Lower lobe of right lung (tissue), 2 donors: ENCODE data around the gene FAM13B. TPM values are rescaled to one million over a fixed set of nuclear protein-coding genes. Genes with fewer than 3 reads are reported as not detected.
"Not testable (repeated sequence)": the region's sequence is repeated elsewhere in the genome, so short reads cannot be mapped to it uniquely, and the experiment has no call there.

Source experiments
- ATAC-seq, 2 donors: fragments of 200-7000 bp; cut with Tn5 transposase; one replicate each; pipeline ENCODE4 v1.9.1; 2020 to 2022; ENCODE audit warnings: mild to moderate bottlenecking in 2 of 2, moderate library complexity in 2 of 2
- DNase-seq: peaks from one replicate; pipeline ENCODE4 v3.0.0-alpha.2; 2020
- H3K27ac ChIP-seq: fragments of 200-600 bp; one replicate; pipeline ENCODE4 v1.8.0; 2022
- H3K27me3 ChIP-seq: fragments of 200-600 bp; one replicate; pipeline ENCODE4 v1.8.0; 2022; ENCODE audit warnings: low read depth
- H3K36me3 ChIP-seq: fragments of 200-600 bp; one replicate; pipeline ENCODE4 v1.8.0; 2022; ENCODE audit warnings: mild to moderate bottlenecking
- H3K4me1 ChIP-seq: fragments of 200-600 bp; one replicate; pipeline ENCODE4 v1.8.0; 2022
- H3K4me3 ChIP-seq: fragments of 200-600 bp; one replicate; pipeline ENCODE4 v1.8.0; 2022; ENCODE audit warnings: mild to moderate bottlenecking
- H3K9me3 ChIP-seq: fragments of 200-600 bp; one replicate; pipeline ENCODE4 v1.8.0; 2022
- CTCF ChIP-seq: fragments of 200-600 bp; IDR thresholded peaks from one replicate; pipeline ENCODE4 v1.8.0; 2022; ENCODE audit warnings: antibody characterized with exemption, mild to moderate bottlenecking
- intact Hi-C: fragments of 100-400 bp; cut with DNase I; formaldehyde crosslinking; loops from one replicate; pipeline ENCODE4 v1.11.0; 2022
- total RNA-seq: library from RNA; stranded (reverse); fragmentation: NEBNext Ultra II Directional; extraction: Animal tissue kit (Norgen Biotek cat#: 25700); gene quantifications from one replicate; pipeline ENCODE4 v1.2.1, GENCODE V29; 2021
- donor health status: DM: no; HTN: yes; CAD: no; lungs with severe emphysema.

FAM13B gene
- total RNA-seq, 1 donor from 2014 or later: 42.9 TPM

GRCh38 chr5:137994556-137994955 is 38.3 kb downstream of the FAM13B start:
- no peak overlapping the region for H3K27ac ChIP-seq
- H3K27me3 ChIP-seq: no peaks in the 10 kb centered on the region
- peaks cover 5% of the 10 kb centered on the region for H3K36me3 ChIP-seq
- intact Hi-C loops: no loop called here
- DNase-seq (no peak), ATAC-seq (no peak)
- H3K9me3 ChIP-seq: no peaks in the 10 kb centered on the region
- peaks cover 18% of the 10 kb centered on the region for H3K4me1 ChIP-seq
- no peak overlapping the region for H3K4me3 ChIP-seq
- no peak for TF ChIP-seq CTCF

- no peak for TF ChIP-seq CTCF
Observed at GRCh38 chr5:137989419-137989818, 43.5 kb downstream of the FAM13B start.

GRCh38 chr5:137975208-137975607 is 57.7 kb downstream of the FAM13B start:
- no peak for ATAC-seq
- Histone ChIP-seq H3K9me3 (no peaks in the 10 kb centered on the region), H3K36me3 (peaks cover 40% of the 10 kb centered on the region), H3K4me3 (no peak overlapping the region), H3K27me3 (no peaks in the 10 kb centered on the region), H3K4me1 (no peaks in the 10 kb centered on the region), H3K27ac (no peak overlapping the region)
- intact Hi-C loops: no loop called here
- no peak for DNase-seq
- no peak for TF ChIP-seq CTCF

More at GRCh38 chr5:137989419-137989818, 43.5 kb downstream of the FAM13B start:
- no peak for ATAC-seq
- H3K27me3 ChIP-seq: no peaks in the 10 kb centered on the region
- peaks cover 27% of the 10 kb centered on the region for H3K36me3 ChIP-seq
- no peaks in the 10 kb centered on the region for H3K4me1 ChIP-seq
- intact Hi-C loops: no loop called here
- no peaks in the 10 kb centered on the region for H3K9me3 ChIP-seq
- H3K4me3 ChIP-seq: no peak overlapping the region
- DNase-seq: no peak
- no peak overlapping the region for H3K27ac ChIP-seq

GRCh38 chr5:137970384-137970783 is 62.5 kb downstream of the FAM13B start:
- DNase-seq, intact Hi-C loops, H3K4me3 ChIP-seq, H3K27me3 ChIP-seq, ATAC-seq, H3K27ac ChIP-seq, H3K9me3 ChIP-seq, H3K4me1 ChIP-seq: not testable (repeated sequence)
- H3K36me3 ChIP-seq: peaks cover 20% of the 10 kb centered on the region

- no peak overlapping the region for H3K27ac ChIP-seq
- intact Hi-C loops: no loop called here
- no peaks in the 10 kb centered on the region for H3K4me1 ChIP-seq
- no peaks in the 10 kb centered on the region for H3K27me3 ChIP-seq
- H3K36me3 ChIP-seq: peaks cover 82% of the 10 kb centered on the region
- TF ChIP-seq CTCF: no peak
- ATAC-seq (no peak), DNase-seq (no peak)
- H3K4me3 ChIP-seq: no peak overlapping the region
- H3K9me3 ChIP-seq: no peaks in the 10 kb centered on the region
Observed at GRCh38 chr5:137960819-137961218, 72.1 kb downstream of the FAM13B start.

GRCh38 chr5:137960141-137960540 is 72.7 kb downstream of the FAM13B start:
- Histone ChIP-seq H3K27ac (no peak overlapping the region), H3K27me3 (no peaks in the 10 kb centered on the region), H3K36me3 (peaks cover 85% of the 10 kb centered on the region), H3K4me3 (no peak overlapping the region), H3K4me1 (no peaks in the 10 kb centered on the region), H3K9me3 (no peaks in the 10 kb centered on the region)
- no peak for TF ChIP-seq CTCF
- DNase-seq (no peak), ATAC-seq (no peak)
- intact Hi-C loops: no loop called here
